Duodenal mucosa (tissue), 2 donors: ENCODE data around the gene DISP2.

Source experiments
- H3K27ac ChIP-seq: one replicate; pipeline ENCODE4 v1.7.0; 2013; ENCODE audit warnings: low read depth, low read length
- H3K27me3 ChIP-seq, 2 donors: one replicate each; pipeline ENCODE4 v1.7.0; 2013; ENCODE audit warnings: low read length in 2 of 2, control low read depth in 1 of 2; ENCODE audit not compliant: insufficient read depth in 2 of 2, control insufficient read depth in 1 of 2
- H3K36me3 ChIP-seq, 2 donors: one replicate each; pipeline ENCODE4 v1.7.0; 2013; ENCODE audit warnings: low read length in 2 of 2, control low read depth in 1 of 2; ENCODE audit not compliant: insufficient read depth in 2 of 2, control insufficient read depth in 1 of 2
- H3K4me1 ChIP-seq, 2 donors: one replicate each; pipeline ENCODE4 v1.7.0; 2013; ENCODE audit warnings: low read length in 2 of 2, control low read depth in 1 of 2; ENCODE audit not compliant: insufficient read depth in 2 of 2, control insufficient read depth in 1 of 2
- H3K4me3 ChIP-seq, 2 donors: one replicate each; pipeline ENCODE4 v1.7.0; 2013; ENCODE audit warnings: low read length in 2 of 2, low read depth in 1 of 2
- H3K9ac ChIP-seq, 2 donors: one replicate each; pipeline ENCODE4 v1.7.0; 2013; ENCODE audit warnings: low read length in 2 of 2, low read depth in 1 of 2
- H3K9me3 ChIP-seq, 2 donors: one replicate each; pipeline ENCODE4 v1.7.0; 2013; ENCODE audit warnings: low read length in 2 of 2, control low read depth in 1 of 2; ENCODE audit not compliant: control insufficient read depth in 1 of 2

The DISP2 gene

DNA sequence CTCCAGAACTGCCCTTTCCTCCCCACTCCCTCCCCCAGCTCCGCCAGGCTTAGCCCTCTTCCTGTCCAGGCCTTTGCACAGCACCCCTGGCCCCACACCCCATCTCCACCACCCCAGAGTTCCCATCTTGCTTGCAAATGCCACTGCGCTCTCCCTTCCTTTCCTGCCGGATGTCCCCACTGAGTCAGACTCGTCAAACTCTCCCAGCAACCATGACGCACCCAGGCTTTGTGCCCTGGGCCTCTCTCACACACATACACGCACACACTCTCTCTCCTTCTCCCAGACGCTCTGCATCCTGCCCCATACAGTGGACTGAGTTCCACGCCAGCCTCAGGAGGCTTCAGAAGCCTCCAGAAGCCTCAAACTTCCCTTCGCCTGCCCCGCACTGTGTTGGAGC is 14.5 kb upstream of the DISP2 start:
- H3K36me3 ChIP-seq, result no peaks in the 10 kb centered on the region
- H3K27me3 ChIP-seq, result no peaks in the 10 kb centered on the region
- no peak overlapping the region for H3K27ac ChIP-seq
- peak overlapping the region in 1 of 2 donors; percentile 32 for H3K9ac ChIP-seq
- no peaks in the 10 kb centered on the region for H3K9me3 ChIP-seq
- no peak overlapping the region for H3K4me3 ChIP-seq
- peaks cover 66 to 77% of the 10 kb centered on the region in 2 donors for H3K4me1 ChIP-seq

DNA sequence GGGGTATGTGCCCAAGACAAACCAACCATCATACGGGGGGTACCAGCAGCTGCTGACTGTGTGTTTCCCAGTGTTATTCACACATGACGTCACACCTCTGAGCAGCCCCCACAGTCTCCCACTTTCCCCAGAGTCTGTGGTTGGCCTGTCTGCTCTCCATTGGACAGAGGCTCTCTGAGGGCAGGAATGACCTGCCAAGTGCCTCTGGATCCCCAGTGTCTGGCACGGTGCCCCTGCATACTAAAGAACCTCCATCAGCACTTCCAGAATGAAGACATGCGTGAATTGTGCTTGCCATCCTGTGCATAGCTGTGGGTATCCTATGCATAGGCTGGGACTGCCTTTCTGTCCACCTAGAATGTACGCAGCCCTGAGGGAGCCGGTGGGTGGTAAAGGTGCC is 13.8 kb upstream of the DISP2 start:
- Histone ChIP-seq H3K27me3 (no peaks in the 10 kb centered on the region), H3K4me3 (no peak overlapping the region), H3K4me1 (peaks cover 67 to 77% of the 10 kb centered on the region in 2 donors), H3K36me3 (no peaks in the 10 kb centered on the region), H3K27ac (no peak overlapping the region), H3K9me3 (no peaks in the 10 kb centered on the region), H3K9ac (peak overlapping the region in 1 of 2 donors; percentile 74)

DNA sequence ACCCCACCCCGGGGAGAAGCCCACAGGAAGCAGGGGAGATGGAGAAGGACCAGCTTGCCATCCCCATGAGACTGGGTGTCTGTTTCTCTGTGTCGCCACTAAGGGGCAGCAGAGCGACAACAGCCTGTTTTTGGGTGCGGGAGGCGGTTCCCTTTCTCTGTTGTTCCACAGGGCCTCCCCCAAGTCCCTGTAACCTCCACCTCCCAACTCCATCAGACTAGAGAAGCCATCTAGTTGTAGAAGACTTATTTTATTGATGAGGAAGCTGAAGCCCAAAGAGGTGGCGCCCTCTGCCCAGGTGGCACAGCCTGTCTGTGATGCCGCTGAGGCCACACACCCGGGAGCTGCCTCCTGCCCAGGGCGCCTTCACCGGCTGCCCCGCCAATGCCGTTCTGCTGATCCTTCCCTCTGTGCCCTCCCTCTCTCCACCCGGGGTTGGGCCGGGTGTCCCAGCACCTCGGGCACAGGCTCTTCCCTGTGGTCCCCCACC is 13.3 kb upstream of the DISP2 start:
- Histone ChIP-seq H3K27ac (peak overlapping the region; percentile 37), H3K9ac (peak overlapping the region; percentile 71 to 74), H3K4me1 (peaks cover 66 to 77% of the 10 kb centered on the region in 2 donors)

DNA sequence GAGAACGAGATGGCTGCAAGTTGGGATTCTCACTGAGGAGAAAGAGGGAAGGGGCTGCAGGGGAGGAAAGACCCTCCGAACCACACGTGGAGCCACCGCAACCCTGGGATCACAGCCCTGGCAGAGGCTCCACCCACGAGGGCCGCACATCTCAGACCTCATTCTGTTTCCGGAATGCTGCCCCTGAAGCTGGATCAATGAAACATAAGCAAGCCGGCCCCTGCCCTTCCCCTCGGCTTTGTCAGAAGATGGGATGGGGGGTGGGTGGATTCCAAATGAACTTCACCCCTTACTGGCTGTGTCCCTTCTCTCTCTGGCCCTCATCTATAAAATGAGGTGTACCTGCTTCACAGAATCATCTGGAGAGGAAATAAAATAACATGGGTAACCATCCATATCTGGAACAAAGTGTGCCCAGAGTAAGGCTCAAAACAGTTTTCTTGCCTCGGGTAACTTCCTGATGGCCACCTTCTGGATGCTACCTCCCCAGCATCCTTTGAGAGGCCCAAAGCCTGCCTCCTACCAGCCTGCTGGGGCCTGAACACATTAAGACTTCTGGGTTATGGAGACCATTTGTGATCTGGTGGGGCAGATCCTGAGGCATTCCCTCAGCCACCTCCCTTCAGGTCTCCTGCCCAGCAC is 12.7 kb upstream of the DISP2 start:
- Histone ChIP-seq H3K36me3 (no peaks in the 10 kb centered on the region), H3K4me1 (peaks cover 66 to 78% of the 10 kb centered on the region in 2 donors), H3K27ac (peak overlapping the region; percentile 87), H3K9ac (peak overlapping the region; percentile 71 to 74), H3K27me3 (no peaks in the 10 kb centered on the region), H3K9me3 (no peaks in the 10 kb centered on the region), H3K4me3 (peak overlapping the region; percentile 36 to 42)

More for the DNA sequence above, 13.3 kb upstream of the DISP2 start:
- H3K27me3 ChIP-seq, result no peaks in the 10 kb centered on the region
- H3K9me3 ChIP-seq, result no peaks in the 10 kb centered on the region
- H3K36me3 ChIP-seq, result no peaks in the 10 kb centered on the region
- peak overlapping the region; percentile 36 to 42 for H3K4me3 ChIP-seq

DNA sequence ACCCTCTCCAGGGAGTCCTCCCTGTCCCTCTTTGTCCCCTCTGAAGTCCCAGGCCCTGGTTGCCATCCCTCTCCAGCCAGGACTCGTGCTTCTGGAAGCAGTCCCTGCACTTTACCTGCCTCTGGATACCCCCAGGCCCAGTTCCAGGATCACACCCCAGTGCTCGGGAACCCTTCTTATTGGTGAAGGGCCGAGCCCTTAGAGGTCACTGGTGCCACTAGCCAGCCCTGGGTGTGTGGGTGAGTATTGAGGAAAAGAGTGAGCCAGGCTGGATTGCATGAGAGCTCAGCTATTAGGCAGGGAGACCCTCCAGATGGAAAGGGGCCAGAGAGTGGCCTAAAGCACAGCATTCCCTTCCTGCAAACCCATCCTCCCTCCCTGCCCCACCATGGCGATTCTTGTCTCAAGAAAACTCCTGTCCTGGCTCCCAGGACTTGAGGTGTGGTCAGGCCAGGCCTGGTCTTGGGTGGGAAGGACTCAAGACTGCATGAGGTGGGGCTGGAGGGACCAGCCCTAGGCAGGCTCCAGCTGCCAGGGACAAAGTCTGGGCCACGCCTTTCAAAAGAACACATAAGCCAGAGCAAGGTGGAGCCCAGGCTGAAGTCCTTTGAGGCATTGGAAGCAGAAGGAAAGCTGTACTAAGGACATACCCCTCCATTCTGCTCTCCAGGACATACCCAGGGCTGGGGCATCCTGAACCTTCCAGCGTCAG is 12.0 kb upstream of the DISP2 start:
- Histone ChIP-seq H3K27me3 (no peaks in the 10 kb centered on the region), H3K4me3 (peak overlapping the region; percentile 28 to 53), H3K4me1 (peaks cover 63 to 73% of the 10 kb centered on the region in 2 donors), H3K27ac (peak overlapping the region; percentile 92), H3K9me3 (no peaks in the 10 kb centered on the region), H3K36me3 (no peaks in the 10 kb centered on the region), H3K9ac (peak overlapping the region; percentile 71 to 74)

DNA sequence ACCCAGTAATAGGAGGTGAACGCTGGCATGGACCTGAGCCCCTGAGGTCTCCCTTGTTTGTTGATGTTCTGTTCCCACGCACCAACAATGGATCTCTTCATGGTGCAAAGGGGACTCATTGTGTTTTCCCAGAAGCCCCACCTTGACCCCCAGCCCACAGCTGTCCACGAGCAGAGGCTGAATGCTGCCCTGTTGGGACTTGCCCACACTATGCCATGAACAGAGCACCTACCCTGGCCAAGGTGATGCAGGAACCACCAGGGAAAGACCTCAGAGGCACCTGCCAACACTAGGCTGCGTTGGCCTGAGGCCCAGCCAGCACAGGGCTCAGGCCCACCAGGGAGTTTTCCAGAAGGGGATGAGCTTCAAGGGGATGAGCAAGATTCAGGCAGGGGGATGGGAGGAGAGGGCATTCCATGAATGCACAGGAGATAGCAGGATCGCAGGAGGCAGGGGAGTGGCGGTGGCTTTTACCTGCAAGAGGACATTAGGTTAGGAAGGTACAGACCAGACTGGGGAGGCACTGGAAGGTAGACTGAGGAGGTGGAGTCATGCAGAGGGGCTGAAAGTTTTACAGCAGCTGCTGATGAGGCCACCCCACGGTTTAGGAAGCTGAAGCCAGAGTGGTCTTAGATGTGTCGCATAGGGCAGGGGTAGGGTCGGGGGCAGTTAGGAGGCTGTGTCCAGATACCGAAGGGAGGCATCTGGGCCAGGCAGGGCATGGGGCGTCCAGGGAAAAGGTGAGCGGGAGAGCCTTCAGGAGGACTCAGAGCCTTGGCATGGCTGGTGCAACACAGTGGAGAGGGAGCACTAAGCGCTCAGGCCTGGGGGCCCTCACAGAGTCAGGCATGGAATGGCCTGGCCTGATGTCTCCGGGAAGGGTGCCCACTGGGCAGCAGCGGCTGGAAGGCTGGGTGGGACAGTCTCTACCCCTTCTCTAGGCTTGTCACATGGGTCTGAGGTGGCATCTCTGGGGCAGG is 11.2 kb upstream of the DISP2 start:
- no peaks in the 10 kb centered on the region for H3K9me3 ChIP-seq
- peak overlapping the region; percentile 92 for H3K27ac ChIP-seq
- no peaks in the 10 kb centered on the region for H3K36me3 ChIP-seq
- peak overlapping the region; percentile 21 to 71 for H3K9ac ChIP-seq
- no peaks in the 10 kb centered on the region for H3K27me3 ChIP-seq
- H3K4me1 ChIP-seq, result peaks cover 56 to 70% of the 10 kb centered on the region in 2 donors
- peak overlapping the region in 1 of 2 donors; percentile 53 for H3K4me3 ChIP-seq

DNA sequence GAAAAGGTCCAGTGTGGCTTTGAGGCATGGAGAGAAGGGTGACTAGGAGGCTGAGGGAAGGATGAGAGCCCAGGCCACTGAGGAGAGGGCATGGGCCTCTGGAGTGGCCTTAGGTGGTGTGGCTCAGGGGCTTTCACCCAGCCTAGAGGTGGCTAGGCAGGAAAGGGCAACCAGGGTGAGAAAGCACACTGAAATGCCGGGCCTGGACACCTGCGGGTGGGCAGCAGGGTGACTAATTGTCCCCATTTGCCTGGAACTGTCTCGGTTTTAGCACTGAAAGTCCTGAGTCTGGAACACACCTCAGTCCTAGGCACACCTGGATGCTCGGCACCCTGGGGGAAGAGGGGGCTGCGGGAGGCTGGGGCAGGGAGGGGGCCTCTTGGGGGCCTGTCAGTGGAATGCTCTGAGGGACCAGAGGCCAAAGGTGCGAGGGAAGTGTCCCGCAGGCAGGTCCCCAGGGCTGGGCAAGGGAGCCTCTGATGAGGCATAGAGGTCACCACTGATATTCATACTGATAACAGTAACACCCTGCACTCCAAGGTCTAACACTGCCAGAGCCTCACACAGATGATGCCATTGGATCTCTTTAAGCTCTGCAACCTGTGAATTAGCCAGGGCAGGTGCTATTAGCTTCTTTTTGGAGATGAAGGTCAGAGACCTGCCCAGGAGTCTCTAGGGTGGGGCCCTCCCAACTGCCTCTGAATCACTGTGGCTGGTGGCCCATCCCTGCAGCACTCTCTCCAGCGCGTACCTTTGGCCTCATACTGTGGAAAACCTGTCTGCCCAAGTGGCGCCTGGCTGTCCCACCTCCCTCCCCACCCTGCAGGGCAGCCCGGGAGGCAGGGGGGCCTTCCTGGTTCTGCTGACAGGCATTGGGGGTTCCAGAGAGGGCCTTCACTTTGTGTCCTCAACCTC is 10.2 kb upstream of the DISP2 start:
- H3K4me1 ChIP-seq, result peaks cover 54 to 64% of the 10 kb centered on the region in 2 donors
- no peaks in the 10 kb centered on the region for H3K27me3 ChIP-seq
- H3K4me3 ChIP-seq, result peak overlapping the region; percentile 28 to 53
- H3K27ac ChIP-seq, result peak overlapping the region; percentile 92
- H3K36me3 ChIP-seq, result no peaks in the 10 kb centered on the region
- peak overlapping the region; percentile 73 to 94 for H3K9ac ChIP-seq
- H3K9me3 ChIP-seq, result no peaks in the 10 kb centered on the region

DNA sequence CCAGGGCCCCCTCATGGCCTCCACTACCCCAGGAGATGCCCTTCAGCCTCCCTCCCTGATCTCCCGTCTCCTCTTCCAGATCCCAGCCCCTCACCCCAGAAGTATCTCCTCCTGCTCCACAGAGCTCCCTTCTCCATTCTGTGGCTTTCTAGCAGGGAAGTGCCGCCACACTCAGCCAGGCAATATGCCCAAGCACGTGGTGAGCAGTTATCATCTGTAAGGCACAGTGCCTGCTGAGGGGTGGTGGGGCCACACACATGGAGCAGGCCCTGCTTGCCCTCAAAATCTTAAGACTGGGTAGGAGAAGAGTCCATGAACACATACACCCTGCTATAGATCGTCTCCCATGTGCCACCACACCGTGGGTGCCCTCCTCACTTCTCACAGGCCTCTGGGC is 9.5 kb upstream of the DISP2 start:
- Histone ChIP-seq H3K4me1 (peaks cover 52 to 59% of the 10 kb centered on the region in 2 donors), H3K4me3 (peak overlapping the region; percentile 26 to 28), H3K9me3 (no peaks in the 10 kb centered on the region), H3K9ac (peak overlapping the region; percentile 73 to 94), H3K27ac (peak overlapping the region; percentile 87), H3K36me3 (peaks cover 0 to 3% of the 10 kb centered on the region in 2 donors), H3K27me3 (no peaks in the 10 kb centered on the region)

DNA sequence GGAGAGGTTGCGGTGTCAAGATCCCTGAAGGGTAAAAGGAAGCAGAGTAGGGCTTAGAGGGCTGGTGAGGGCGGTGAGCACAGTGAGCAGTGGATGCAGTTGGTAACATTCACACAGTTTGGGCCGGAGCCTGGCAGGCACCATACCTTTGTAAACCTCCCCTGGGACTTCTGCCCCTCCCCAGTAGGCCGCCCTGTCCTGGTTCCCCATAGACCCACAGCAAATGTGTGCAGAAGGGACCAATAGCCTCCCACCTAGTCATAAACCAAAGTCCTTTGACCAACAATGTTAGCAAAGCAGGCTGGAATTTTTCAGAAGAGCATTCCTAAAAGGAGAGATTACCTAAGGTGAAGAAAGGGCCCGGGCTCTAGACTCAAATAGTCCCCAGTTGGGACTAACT is 8.9 kb upstream of the DISP2 start:
- Histone ChIP-seq H3K4me3 (peak overlapping the region in 1 of 2 donors; percentile 26), H3K4me1 (peaks cover 56 to 61% of the 10 kb centered on the region in 2 donors), H3K27me3 (no peaks in the 10 kb centered on the region), H3K9ac (peak overlapping the region; percentile 73 to 94), H3K9me3 (no peaks in the 10 kb centered on the region), H3K27ac (peak overlapping the region; percentile 87), H3K36me3 (peaks cover 0 to 6% of the 10 kb centered on the region in 2 donors)
